D341Med (cell line): Measurements from ENCODE around the gene PRDM2.

Source experiments
- DNase-seq: peaks from one replicate; pipeline ENCODE4 v3.0.0; 2012; ENCODE audit warnings: low spot score

The PRDM2 gene

GRCh38 chr1:13737398-13737797 is 37.4 kb downstream of the PRDM2 start:
- DNase-seq = no peak

GRCh38 chr1:13746342-13746741 is 46.4 kb downstream of the PRDM2 start:
- no peak for DNase-seq

- peak; percentile 98 for DNase-seq
Observed at GRCh38 chr1:13748610-13749505, 48.9 kb downstream of the PRDM2 start.

GRCh38 chr1:13749543-13750341 is 49.8 kb downstream of the PRDM2 start:
- no peak for DNase-seq

GRCh38 chr1:13751458-13751871 is 51.5 kb downstream of the PRDM2 start:
- DNase-seq = no peak

- no peak for DNase-seq
Observed at GRCh38 chr1:13751985-13752384, 52.0 kb downstream of the PRDM2 start.

- no peak for DNase-seq
Observed at GRCh38 chr1:13752852-13753251, 52.9 kb downstream of the PRDM2 start.

- DNase-seq = no peak
Observed at GRCh38 chr1:13753636-13754402, 53.8 kb downstream of the PRDM2 start.

- DNase-seq = no peak
Observed at GRCh38 chr1:13754510-13755103, 54.6 kb downstream of the PRDM2 start.

GRCh38 chr1:13756557-13757315 is 56.7 kb downstream of the PRDM2 start:
- no peak for DNase-seq

GRCh38 chr1:13757693-13758092 is 57.7 kb downstream of the PRDM2 start:
- DNase-seq = no peak

GRCh38 chr1:13759072-13759471 is 59.1 kb downstream of the PRDM2 start:
- DNase-seq = no peak

- no peak for DNase-seq
Observed at GRCh38 chr1:13760340-13760739, 60.4 kb downstream of the PRDM2 start.

GRCh38 chr1:13760921-13761320 is 60.9 kb downstream of the PRDM2 start:
- no peak for DNase-seq

GRCh38 chr1:13761883-13762282 is 61.9 kb downstream of the PRDM2 start:
- DNase-seq = no peak

- DNase-seq = no peak
Observed at GRCh38 chr1:13762642-13763041, 62.7 kb downstream of the PRDM2 start.

- no peak for DNase-seq
Observed at GRCh38 chr1:13763222-13763621, 63.2 kb downstream of the PRDM2 start.

GRCh38 chr1:13763991-13764390 is 64.0 kb downstream of the PRDM2 start:
- DNase-seq = no peak

GRCh38 chr1:13764588-13765332 is 64.8 kb downstream of the PRDM2 start:
- DNase-seq = no peak
